HEK293 (cell line): Measurements from ENCODE around the gene SERPINA1.

ENCODE experiments used
- CTCF ChIA-PET: fragments of 350-600 bp; formaldehyde crosslinking; extraction: SDS; loops from one replicate; lab custom pipeline; 2021; ENCODE audit warnings: antibody characterized with exemption; lab: Yijun Ruan, JAX
- POLR2A ChIA-PET: fragments of 300-600 bp; formaldehyde crosslinking; extraction: SDS; loops from one replicate; lab custom pipeline; 2020; ENCODE audit warnings: antibody characterized with exemption, inconsistent platforms; lab: Yijun Ruan, JAX
- H3K27ac ChIP-seq: fragments of 200-500 bp; sonication (Bioruptor generic); 2 replicates; pipeline ENCODE4 v1.5.1; 2014; ENCODE audit warnings: low read depth, low read length, control low read depth, inconsistent platforms; ENCODE audit errors: extremely low read depth
- H3K36me3 ChIP-seq, 2 experiments: fragments of 200-500 bp in 1 of 2; sonication (Bioruptor generic) in 1 of 2; 1 replicate in 1 of 2; 2 replicates in 1 of 2; pipeline ENCODE4 v1.5.1; 2014 to 2017; ENCODE audit warnings: inconsistent platforms in 2 of 2, low read length in 2 of 2; ENCODE audit not compliant: control insufficient read depth in 2 of 2, insufficient read depth in 1 of 2
- H3K4me1 ChIP-seq: fragments of 200-500 bp; sonication (Bioruptor generic); 2 replicates; pipeline ENCODE4 v1.5.1; 2014; ENCODE audit warnings: mild to moderate bottlenecking, low read length, inconsistent platforms; ENCODE audit not compliant: control insufficient read depth, insufficient read depth
- H3K4me3 ChIP-seq: 2 replicates; pipeline ENCODE4 v1.5.1; 2011; ENCODE audit warnings: low read depth, mild to moderate bottlenecking, control low read depth, low read length, moderate library complexity
- H3K9me3 ChIP-seq: fragments of 200-500 bp; sonication (Bioruptor generic); 2 replicates; pipeline ENCODE4 v1.5.1; 2014; ENCODE audit warnings: low read depth, low read length, inconsistent platforms; ENCODE audit not compliant: control insufficient read depth, insufficient read depth
- EGR2 ChIP-seq: fragments of 450-650 bp; formaldehyde crosslinking; IDR thresholded peaks from 2 replicates; pipeline ENCODE4 v1.5.1; 2016; ENCODE audit warnings: low read depth, missing biosample characterization, missing genetic modification characterization
- GLI4 ChIP-seq: fragments of 450-650 bp; formaldehyde crosslinking; IDR thresholded peaks from 2 replicates; pipeline ENCODE4 v1.5.1; 2016; ENCODE audit warnings: missing biosample characterization, missing genetic modification characterization
- WT1 ChIP-seq: fragments of 450-650 bp; formaldehyde crosslinking; IDR thresholded peaks from 2 replicates; pipeline ENCODE4 v1.5.1; 2016; ENCODE audit warnings: missing biosample characterization, missing genetic modification characterization
- ZFP37 ChIP-seq: fragments of 450-650 bp; formaldehyde crosslinking; IDR thresholded peaks from 2 replicates; pipeline ENCODE4 v1.5.1; 2016; ENCODE audit warnings: missing biosample characterization, missing genetic modification characterization
- ZNF404 ChIP-seq: fragments of 450-650 bp; formaldehyde crosslinking; IDR thresholded peaks from 2 replicates; pipeline ENCODE4 v1.5.1; 2017; ENCODE audit warnings: missing biosample characterization, missing genetic modification characterization
- ZNF549 ChIP-seq: fragments of 450-650 bp; IDR thresholded peaks from 2 replicates; pipeline ENCODE4 v1.5.1; 2018; ENCODE audit warnings: missing biosample characterization, missing genetic modification characterization, mild to moderate bottlenecking, inconsistent platforms, moderate library complexity
- ZNF701 ChIP-seq: fragments of 450-650 bp; formaldehyde crosslinking; IDR thresholded peaks from 2 replicates; pipeline ENCODE4 v1.5.1; 2016; ENCODE audit warnings: missing biosample characterization, missing genetic modification characterization
- TF ChIP-seq, protein P1 (sequence below): fragments of 450-650 bp; IDR thresholded peaks from 2 replicates; pipeline ENCODE4 v1.5.1; 2018; ENCODE audit warnings: missing biosample characterization, missing genetic modification characterization
- TF ChIP-seq, protein P2 (sequence below): fragments of 450-650 bp; formaldehyde crosslinking; IDR thresholded peaks from 2 replicates; pipeline ENCODE4 v1.5.1; 2016; ENCODE audit warnings: missing biosample characterization, missing genetic modification characterization
- TF ChIP-seq, protein P3 (sequence below): fragments of 450-650 bp; formaldehyde crosslinking; IDR thresholded peaks from 2 replicates; pipeline ENCODE4 v1.5.1; 2017; ENCODE audit warnings: missing biosample characterization, missing genetic modification characterization
- TF ChIP-seq, protein P4 (sequence below): fragments of 450-650 bp; formaldehyde crosslinking; IDR thresholded peaks from 2 replicates; pipeline ENCODE4 v1.5.1; 2016; ENCODE audit warnings: missing biosample characterization, missing genetic modification characterization
- TF ChIP-seq, protein P5 (sequence below): fragments of 450-650 bp; formaldehyde crosslinking; IDR thresholded peaks from 2 replicates; pipeline ENCODE4 v1.5.1; 2016; ENCODE audit warnings: missing biosample characterization, missing genetic modification characterization
- TF ChIP-seq, protein P6 (sequence below): fragments of 450-650 bp; formaldehyde crosslinking; IDR thresholded peaks from 2 replicates; pipeline ENCODE4 v1.5.1; 2016; ENCODE audit warnings: missing biosample characterization, missing genetic modification characterization
- TF ChIP-seq, protein P7 (sequence below): fragments of 450-650 bp; formaldehyde crosslinking; IDR thresholded peaks from 2 replicates; pipeline ENCODE4 v1.5.1; 2016; ENCODE audit warnings: missing biosample characterization, missing genetic modification characterization

Gene SERPINA1

DNA sequence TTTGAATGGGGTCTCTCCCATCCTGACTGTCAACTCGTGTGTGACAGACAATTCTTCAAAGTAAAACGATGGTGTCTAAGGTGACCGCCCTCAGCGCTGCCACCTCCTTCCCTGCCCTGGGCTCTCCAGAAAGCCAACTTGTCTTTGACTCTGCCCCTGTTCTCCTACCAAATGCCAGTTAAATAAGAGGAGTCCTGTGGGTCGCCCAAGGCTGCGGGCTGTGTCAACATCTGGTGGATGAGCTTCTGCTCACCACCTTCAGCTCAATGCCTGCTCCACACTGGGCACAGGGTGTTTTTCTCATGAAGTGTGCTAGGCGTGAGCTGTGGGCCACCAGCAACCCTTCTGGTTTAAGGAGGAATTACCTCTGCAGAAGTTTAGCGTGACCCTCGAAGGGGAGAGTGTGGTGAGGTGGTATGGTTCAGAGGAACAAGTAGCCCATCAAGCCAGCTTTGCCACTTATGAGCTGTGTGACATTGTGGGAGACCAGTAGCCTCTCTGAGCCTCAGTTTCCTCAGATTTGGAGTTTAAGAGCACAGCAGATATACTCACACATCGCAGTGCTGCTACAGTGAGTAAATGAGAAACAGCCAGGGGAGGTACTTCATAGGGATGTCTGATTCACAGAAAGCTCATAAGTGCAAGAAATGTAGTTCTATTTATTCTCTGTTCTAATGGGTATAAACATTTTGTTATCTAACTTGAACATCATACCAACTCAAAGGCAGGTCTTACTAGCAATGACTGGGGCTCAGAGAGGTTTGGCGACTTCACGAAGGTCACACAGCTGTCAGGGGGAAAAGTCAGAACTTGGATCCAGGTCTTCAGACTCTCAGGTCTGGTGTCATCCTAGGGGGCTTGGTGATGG lies 12.1 kb downstream of the SERPINA1 start (continued):
- TF ChIP-seq, protein P1, sequence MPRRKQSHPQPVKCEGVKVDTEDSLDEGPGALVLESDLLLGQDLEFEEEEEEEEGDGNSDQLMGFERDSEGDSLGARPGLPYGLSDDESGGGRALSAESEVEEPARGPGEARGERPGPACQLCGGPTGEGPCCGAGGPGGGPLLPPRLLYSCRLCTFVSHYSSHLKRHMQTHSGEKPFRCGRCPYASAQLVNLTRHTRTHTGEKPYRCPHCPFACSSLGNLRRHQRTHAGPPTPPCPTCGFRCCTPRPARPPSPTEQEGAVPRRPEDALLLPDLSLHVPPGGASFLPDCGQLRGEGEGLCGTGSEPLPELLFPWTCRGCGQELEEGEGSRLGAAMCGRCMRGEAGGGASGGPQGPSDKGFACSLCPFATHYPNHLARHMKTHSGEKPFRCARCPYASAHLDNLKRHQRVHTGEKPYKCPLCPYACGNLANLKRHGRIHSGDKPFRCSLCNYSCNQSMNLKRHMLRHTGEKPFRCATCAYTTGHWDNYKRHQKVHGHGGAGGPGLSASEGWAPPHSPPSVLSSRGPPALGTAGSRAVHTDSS (tag by site-specific recombination) = no peak

DNA sequence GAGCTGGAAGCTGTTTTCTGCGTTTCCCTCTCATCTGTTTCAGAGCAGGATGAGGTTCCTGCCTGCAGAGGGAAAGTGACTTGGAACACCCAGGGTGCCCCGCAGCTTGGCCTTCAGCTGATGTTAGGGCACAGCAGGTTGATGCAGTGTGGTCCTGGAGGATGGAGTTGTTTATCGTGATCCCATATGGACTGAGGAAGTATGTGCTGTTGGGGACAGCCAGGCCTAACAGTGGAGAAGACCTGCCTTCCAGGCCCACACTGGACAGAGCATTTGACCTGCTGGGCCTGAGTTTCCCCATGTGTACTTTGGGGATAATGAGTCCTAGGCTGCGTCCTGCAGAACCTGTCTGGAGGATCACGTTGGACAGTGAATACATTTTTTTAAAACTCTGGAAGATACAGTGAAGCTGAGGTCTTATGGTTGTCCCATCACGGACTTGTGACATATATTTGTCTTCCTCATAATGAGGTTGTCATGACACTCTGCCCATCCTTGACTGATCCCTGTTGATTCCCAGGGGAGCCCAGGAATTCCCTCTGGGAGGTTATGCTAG lies 12.8 kb downstream of the SERPINA1 start:
- TF ChIP-seq, protein P2, sequence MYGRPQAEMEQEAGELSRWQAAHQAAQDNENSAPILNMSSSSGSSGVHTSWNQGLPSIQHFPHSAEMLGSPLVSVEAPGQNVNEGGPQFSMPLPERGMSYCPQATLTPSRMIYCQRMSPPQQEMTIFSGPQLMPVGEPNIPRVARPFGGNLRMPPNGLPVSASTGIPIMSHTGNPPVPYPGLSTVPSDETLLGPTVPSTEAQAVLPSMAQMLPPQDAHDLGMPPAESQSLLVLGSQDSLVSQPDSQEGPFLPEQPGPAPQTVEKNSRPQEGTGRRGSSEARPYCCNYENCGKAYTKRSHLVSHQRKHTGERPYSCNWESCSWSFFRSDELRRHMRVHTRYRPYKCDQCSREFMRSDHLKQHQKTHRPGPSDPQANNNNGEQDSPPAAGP (tag by site-specific recombination) = no peak
- TF ChIP-seq, protein P3, sequence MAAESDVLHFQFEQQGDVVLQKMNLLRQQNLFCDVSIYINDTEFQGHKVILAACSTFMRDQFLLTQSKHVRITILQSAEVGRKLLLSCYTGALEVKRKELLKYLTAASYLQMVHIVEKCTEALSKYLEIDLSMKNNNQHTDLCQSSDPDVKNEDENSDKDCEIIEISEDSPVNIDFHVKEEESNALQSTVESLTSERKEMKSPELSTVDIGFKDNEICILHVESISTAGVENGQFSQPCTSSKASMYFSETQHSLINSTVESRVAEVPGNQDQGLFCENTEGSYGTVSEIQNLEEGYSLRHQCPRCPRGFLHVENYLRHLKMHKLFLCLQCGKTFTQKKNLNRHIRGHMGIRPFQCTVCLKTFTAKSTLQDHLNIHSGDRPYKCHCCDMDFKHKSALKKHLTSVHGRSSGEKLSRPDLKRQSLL (tag by site-specific recombination) = no peak
- Histone ChIP-seq H3K9me3 (no peaks in the 10 kb centered on the region), H3K4me1 (no peaks in the 10 kb centered on the region), H3K4me3 (no peak overlapping the region), H3K36me3 (no peaks in the 10 kb centered on the region), H3K27ac (no peak overlapping the region)
- ChIA-PET CTCF (no interaction called here), POLR2A (no interaction called here)

DNA sequence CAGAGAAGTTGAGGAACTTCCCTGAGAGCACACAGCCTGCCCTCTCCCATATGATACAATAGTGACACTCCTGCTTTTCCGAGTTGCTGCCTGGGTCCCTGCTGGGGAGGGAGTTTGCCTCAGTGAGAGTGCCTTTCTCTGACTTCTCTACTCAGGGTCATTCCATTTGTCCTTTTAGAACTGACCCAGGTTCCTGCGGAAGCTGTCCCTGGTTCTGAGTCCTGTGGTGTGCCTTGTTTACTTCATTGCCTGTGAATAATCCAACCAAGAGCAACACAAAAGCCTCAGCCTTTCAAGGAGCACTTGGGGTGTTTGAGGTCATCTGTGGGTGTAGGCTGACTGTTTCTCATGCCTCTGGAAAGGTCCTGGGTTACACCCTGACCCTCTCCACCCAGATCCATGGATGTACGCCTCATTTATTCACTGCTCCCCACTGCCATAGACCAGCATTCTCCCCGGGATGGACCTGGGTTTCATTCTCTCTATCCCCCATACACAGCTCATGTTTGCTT lies 13.6 kb downstream of the SERPINA1 start:
- Histone ChIP-seq H3K9me3 (no peaks in the 10 kb centered on the region), H3K36me3 (no peaks in the 10 kb centered on the region), H3K4me3 (no peak overlapping the region), H3K27ac (no peak overlapping the region), H3K4me1 (no peaks in the 10 kb centered on the region)
- ChIA-PET CTCF (no interaction called here), POLR2A (no interaction called here)
- no peak for TF ChIP-seq ZNF404 (tag by site-specific recombination)

DNA sequence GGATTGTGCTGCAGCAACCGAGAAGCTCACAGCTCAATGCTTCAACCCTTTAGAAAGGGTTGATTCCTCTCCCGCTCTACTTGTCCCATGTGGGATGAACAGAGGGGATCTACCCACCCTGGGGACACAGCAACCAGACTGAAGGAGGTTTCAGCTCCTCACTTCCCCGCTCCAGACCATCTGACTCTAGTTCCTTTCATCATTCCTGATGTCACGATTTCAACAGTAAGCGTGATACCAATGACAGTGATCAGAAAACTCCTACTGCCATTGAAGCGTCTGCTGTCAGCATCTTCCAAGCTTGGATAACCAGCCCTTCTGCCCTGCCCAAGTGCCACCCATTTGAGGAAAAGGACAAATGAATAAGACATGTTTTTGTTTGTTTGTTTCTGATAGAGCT lies 14.3 kb downstream of the SERPINA1 start:
- ChIA-PET CTCF (interaction anchor here (0.7 kb wide), 1 partner anchor 12 kb away, joined by 3 read pairs; no protein-coding TSS in a partner anchor), POLR2A (no interaction called here)
- H3K36me3 ChIP-seq = no peaks in the 10 kb centered on the region
- no peak overlapping the region for H3K27ac ChIP-seq
- no peaks in the 10 kb centered on the region for H3K9me3 ChIP-seq
- H3K4me3 ChIP-seq = no peak overlapping the region
- H3K4me1 ChIP-seq = no peaks in the 10 kb centered on the region
- TF ChIP-seq WT1 (no peak), EGR2 (tag by site-specific recombination) (no peak), ZFP37 (tag by site-specific recombination) (no peak), ZNF701 (no peak), ZNF549 (tag by site-specific recombination) (no peak), GLI4 (tag by site-specific recombination) (no peak)
- TF ChIP-seq, protein P4, sequence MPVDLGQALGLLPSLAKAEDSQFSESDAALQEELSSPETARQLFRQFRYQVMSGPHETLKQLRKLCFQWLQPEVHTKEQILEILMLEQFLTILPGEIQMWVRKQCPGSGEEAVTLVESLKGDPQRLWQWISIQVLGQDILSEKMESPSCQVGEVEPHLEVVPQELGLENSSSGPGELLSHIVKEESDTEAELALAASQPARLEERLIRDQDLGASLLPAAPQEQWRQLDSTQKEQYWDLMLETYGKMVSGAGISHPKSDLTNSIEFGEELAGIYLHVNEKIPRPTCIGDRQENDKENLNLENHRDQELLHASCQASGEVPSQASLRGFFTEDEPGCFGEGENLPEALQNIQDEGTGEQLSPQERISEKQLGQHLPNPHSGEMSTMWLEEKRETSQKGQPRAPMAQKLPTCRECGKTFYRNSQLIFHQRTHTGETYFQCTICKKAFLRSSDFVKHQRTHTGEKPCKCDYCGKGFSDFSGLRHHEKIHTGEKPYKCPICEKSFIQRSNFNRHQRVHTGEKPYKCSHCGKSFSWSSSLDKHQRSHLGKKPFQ (tag by site-specific recombination) = no peak
- TF ChIP-seq, protein P5, sequence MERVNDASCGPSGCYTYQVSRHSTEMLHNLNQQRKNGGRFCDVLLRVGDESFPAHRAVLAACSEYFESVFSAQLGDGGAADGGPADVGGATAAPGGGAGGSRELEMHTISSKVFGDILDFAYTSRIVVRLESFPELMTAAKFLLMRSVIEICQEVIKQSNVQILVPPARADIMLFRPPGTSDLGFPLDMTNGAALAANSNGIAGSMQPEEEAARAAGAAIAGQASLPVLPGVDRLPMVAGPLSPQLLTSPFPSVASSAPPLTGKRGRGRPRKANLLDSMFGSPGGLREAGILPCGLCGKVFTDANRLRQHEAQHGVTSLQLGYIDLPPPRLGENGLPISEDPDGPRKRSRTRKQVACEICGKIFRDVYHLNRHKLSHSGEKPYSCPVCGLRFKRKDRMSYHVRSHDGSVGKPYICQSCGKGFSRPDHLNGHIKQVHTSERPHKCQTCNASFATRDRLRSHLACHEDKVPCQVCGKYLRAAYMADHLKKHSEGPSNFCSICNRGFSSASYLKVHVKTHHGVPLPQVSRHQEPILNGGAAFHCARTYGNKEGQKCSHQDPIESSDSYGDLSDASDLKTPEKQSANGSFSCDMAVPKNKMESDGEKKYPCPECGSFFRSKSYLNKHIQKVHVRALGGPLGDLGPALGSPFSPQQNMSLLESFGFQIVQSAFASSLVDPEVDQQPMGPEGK (tag by site-specific recombination) = no peak
- TF ChIP-seq, protein P6, sequence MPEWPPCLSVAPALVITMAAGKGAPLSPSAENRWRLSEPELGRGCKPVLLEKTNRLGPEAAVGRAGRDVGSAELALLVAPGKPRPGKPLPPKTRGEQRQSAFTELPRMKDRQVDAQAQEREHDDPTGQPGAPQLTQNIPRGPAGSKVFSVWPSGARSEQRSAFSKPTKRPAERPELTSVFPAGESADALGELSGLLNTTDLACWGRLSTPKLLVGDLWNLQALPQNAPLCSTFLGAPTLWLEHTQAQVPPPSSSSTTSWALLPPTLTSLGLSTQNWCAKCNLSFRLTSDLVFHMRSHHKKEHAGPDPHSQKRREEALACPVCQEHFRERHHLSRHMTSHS (tag by site-specific recombination) = no peak
- TF ChIP-seq, protein P7, sequence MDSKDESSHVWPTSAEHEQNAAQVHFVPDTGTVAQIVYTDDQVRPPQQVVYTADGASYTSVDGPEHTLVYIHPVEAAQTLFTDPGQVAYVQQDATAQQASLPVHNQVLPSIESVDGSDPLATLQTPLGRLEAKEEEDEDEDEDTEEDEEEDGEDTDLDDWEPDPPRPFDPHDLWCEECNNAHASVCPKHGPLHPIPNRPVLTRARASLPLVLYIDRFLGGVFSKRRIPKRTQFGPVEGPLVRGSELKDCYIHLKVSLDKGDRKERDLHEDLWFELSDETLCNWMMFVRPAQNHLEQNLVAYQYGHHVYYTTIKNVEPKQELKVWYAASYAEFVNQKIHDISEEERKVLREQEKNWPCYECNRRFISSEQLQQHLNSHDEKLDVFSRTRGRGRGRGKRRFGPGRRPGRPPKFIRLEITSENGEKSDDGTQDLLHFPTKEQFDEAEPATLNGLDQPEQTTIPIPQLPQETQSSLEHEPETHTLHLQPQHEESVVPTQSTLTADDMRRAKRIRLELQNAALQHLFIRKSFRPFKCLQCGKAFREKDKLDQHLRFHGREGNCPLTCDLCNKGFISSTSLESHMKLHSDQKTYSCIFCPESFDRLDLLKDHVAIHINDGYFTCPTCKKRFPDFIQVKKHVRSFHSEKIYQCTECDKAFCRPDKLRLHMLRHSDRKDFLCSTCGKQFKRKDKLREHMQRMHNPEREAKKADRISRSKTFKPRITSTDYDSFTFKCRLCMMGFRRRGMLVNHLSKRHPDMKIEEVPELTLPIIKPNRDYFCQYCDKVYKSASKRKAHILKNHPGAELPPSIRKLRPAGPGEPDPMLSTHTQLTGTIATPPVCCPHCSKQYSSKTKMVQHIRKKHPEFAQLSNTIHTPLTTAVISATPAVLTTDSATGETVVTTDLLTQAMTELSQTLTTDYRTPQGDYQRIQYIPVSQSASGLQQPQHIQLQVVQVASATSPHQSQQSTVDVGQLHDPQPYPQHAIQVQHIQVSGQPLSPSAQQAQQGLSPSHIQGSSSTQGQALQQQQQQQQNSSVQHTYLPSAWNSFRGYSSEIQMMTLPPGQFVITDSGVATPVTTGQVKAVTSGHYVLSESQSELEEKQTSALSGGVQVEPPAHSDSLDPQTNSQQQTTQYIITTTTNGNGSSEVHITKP (tag by site-specific recombination) = no peak
